ENCODE data around the gene BICD1. TPM values are rescaled to one million over a fixed set of nuclear protein-coding genes. Genes with fewer than 3 reads are reported as not detected.

The BICD1 gene
- total and polyA plus RNA-seq, 2 experiments from 2014 or later, result 59.3 to 83.6 TPM

DNA sequence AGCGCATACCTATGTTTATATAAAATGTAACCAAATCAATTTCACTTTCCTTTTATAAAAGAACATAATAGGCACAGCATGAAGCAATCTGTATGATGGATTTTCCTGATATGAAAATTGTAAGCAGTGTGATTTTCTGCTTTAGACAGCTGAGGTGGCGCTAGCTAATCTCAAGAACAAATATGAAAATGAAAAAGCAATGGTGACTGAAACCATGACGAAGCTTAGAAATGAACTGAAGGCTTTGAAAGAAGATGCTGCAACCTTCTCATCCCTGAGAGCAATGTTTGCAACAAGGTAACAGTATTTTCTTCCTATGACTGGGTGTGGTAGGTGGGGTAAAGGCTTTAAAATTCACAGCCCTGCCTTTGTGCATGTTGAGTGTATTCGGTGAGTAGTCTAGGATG lies 227.7 kb downstream of the BICD1 start (continued):
- TF ChIP-seq, protein P1, sequence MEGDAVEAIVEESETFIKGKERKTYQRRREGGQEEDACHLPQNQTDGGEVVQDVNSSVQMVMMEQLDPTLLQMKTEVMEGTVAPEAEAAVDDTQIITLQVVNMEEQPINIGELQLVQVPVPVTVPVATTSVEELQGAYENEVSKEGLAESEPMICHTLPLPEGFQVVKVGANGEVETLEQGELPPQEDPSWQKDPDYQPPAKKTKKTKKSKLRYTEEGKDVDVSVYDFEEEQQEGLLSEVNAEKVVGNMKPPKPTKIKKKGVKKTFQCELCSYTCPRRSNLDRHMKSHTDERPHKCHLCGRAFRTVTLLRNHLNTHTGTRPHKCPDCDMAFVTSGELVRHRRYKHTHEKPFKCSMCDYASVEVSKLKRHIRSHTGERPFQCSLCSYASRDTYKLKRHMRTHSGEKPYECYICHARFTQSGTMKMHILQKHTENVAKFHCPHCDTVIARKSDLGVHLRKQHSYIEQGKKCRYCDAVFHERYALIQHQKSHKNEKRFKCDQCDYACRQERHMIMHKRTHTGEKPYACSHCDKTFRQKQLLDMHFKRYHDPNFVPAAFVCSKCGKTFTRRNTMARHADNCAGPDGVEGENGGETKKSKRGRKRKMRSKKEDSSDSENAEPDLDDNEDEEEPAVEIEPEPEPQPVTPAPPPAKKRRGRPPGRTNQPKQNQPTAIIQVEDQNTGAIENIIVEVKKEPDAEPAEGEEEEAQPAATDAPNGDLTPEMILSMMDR (conservative IDR thresholded peaks at IDR 0.05; ENCODE audit: low read depth in 2 of 2), result no peak
- TF ChIP-seq POLR2AphosphoS5 (IDR thresholded peaks at IDR 0.05; ENCODE audit: low read depth) (no peak), EZH2 (IDR thresholded peaks at IDR 0.05; ENCODE audit: low read depth, unreplicated experiment) (no peak), EZH2phosphoT487 (IDR thresholded peaks at IDR 0.05; ENCODE audit: unreplicated experiment) (no peak)

DNA sequence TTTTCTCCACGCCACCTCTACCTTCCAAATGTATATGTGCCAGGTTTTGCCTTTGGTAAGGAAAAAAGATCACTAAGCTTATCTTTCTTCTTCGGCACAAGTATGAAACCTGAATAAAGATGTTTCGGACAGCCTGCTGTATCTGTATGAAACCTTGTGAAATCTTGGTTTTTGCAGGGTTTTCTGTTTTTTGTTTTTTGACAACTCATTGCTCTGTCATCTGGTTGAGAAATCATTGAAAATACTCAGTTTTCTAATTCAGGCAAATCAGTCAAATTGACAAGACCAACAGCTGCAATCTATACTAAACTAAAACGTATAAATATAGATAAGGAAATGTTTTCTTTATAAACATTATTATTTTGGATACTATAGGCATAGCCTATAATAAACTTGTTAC lies 229.6 kb downstream of the BICD1 start:
- no peak overlapping the region for H3K4me2 ChIP-seq
- no peak overlapping the region for H3K4me3 ChIP-seq
- H3K79me2 ChIP-seq (replicated peaks; ENCODE audit: insufficient read depth), result no peaks in the 10 kb centered on the region; the same call in 1 of the 2 replicates
- no peaks in the 10 kb centered on the region for H3K36me3 ChIP-seq (ENCODE audit: insufficient read depth)
- H3K9me2 ChIP-seq (ENCODE audit: insufficient read depth), result no peaks in the 10 kb centered on the region
- Mint-ChIP-seq H3K9me3 (no peaks in the 10 kb centered on the region), H3K4me3 (no peak overlapping the region), H3K27ac (no peak overlapping the region), H3K4me1 (peaks cover 20% of the 10 kb centered on the region; the same call in 2 of the 3 replicates), H3K27me3 (ENCODE audit: insufficient read depth, low read depth, poor library complexity) (no peaks in the 10 kb centered on the region), H3K36me3 (ENCODE audit: low read depth) (peaks cover 9% of the 10 kb centered on the region; the same call in 2 of the 3 replicates)
- H4K20me1 ChIP-seq (replicated peaks; ENCODE audit: insufficient read depth), result 0 out of 2 replicates have a peak, but pooled peaks cover 3% of the 10 kb centered on the region
- no peak for DNase-seq (ENCODE audit: low spot score)
- no peak overlapping the region for H3K27ac ChIP-seq (ENCODE audit: low read depth)
- no peak overlapping the region for H2AFZ ChIP-seq
- peaks cover 11% of the 10 kb centered on the region for H3K4me1 ChIP-seq (ENCODE audit: insufficient read depth)
- ATAC-seq, result no peak
- H3F3A ChIP-seq (replicated peaks; ENCODE audit: low read depth), result 0 out of 2 replicates have a peak, but pooled peaks cover 3% of the 10 kb centered on the region
- H3K27me3 ChIP-seq (ENCODE audit: insufficient read depth), result no peaks in the 10 kb centered on the region
- TF ChIP-seq STAT1 (IDR thresholded peaks at IDR 0.05; ENCODE audit: unreplicated experiment) (no peak), NANOG (IDR thresholded peaks at IDR 0.05; ENCODE audit: borderline replicate concordance) (no peak), EZH2phosphoT487 (IDR thresholded peaks at IDR 0.05; ENCODE audit: unreplicated experiment) (no peak), EZH2 (IDR thresholded peaks at IDR 0.05; ENCODE audit: low read depth, unreplicated experiment) (no peak), ZNF114 (CRISPR knock-in tag; IDR thresholded peaks at IDR 0.05) (no peak), POLR2AphosphoS5 (IDR thresholded peaks at IDR 0.05; ENCODE audit: low read depth) (no peak), JUNB (IDR thresholded peaks at IDR 0.05; ENCODE audit: unreplicated experiment) (no peak), ZNF331 (CRISPR knock-in tag; IDR thresholded peaks at IDR 0.05; ENCODE audit: low read depth) (no peak)
- TF ChIP-seq, protein P2, sequence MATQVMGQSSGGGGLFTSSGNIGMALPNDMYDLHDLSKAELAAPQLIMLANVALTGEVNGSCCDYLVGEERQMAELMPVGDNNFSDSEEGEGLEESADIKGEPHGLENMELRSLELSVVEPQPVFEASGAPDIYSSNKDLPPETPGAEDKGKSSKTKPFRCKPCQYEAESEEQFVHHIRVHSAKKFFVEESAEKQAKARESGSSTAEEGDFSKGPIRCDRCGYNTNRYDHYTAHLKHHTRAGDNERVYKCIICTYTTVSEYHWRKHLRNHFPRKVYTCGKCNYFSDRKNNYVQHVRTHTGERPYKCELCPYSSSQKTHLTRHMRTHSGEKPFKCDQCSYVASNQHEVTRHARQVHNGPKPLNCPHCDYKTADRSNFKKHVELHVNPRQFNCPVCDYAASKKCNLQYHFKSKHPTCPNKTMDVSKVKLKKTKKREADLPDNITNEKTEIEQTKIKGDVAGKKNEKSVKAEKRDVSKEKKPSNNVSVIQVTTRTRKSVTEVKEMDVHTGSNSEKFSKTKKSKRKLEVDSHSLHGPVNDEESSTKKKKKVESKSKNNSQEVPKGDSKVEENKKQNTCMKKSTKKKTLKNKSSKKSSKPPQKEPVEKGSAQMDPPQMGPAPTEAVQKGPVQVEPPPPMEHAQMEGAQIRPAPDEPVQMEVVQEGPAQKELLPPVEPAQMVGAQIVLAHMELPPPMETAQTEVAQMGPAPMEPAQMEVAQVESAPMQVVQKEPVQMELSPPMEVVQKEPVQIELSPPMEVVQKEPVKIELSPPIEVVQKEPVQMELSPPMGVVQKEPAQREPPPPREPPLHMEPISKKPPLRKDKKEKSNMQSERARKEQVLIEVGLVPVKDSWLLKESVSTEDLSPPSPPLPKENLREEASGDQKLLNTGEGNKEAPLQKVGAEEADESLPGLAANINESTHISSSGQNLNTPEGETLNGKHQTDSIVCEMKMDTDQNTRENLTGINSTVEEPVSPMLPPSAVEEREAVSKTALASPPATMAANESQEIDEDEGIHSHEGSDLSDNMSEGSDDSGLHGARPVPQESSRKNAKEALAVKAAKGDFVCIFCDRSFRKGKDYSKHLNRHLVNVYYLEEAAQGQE (IDR thresholded peaks at IDR 0.05; ENCODE audit: unreplicated experiment), result no peak
- TF ChIP-seq, protein P3, sequence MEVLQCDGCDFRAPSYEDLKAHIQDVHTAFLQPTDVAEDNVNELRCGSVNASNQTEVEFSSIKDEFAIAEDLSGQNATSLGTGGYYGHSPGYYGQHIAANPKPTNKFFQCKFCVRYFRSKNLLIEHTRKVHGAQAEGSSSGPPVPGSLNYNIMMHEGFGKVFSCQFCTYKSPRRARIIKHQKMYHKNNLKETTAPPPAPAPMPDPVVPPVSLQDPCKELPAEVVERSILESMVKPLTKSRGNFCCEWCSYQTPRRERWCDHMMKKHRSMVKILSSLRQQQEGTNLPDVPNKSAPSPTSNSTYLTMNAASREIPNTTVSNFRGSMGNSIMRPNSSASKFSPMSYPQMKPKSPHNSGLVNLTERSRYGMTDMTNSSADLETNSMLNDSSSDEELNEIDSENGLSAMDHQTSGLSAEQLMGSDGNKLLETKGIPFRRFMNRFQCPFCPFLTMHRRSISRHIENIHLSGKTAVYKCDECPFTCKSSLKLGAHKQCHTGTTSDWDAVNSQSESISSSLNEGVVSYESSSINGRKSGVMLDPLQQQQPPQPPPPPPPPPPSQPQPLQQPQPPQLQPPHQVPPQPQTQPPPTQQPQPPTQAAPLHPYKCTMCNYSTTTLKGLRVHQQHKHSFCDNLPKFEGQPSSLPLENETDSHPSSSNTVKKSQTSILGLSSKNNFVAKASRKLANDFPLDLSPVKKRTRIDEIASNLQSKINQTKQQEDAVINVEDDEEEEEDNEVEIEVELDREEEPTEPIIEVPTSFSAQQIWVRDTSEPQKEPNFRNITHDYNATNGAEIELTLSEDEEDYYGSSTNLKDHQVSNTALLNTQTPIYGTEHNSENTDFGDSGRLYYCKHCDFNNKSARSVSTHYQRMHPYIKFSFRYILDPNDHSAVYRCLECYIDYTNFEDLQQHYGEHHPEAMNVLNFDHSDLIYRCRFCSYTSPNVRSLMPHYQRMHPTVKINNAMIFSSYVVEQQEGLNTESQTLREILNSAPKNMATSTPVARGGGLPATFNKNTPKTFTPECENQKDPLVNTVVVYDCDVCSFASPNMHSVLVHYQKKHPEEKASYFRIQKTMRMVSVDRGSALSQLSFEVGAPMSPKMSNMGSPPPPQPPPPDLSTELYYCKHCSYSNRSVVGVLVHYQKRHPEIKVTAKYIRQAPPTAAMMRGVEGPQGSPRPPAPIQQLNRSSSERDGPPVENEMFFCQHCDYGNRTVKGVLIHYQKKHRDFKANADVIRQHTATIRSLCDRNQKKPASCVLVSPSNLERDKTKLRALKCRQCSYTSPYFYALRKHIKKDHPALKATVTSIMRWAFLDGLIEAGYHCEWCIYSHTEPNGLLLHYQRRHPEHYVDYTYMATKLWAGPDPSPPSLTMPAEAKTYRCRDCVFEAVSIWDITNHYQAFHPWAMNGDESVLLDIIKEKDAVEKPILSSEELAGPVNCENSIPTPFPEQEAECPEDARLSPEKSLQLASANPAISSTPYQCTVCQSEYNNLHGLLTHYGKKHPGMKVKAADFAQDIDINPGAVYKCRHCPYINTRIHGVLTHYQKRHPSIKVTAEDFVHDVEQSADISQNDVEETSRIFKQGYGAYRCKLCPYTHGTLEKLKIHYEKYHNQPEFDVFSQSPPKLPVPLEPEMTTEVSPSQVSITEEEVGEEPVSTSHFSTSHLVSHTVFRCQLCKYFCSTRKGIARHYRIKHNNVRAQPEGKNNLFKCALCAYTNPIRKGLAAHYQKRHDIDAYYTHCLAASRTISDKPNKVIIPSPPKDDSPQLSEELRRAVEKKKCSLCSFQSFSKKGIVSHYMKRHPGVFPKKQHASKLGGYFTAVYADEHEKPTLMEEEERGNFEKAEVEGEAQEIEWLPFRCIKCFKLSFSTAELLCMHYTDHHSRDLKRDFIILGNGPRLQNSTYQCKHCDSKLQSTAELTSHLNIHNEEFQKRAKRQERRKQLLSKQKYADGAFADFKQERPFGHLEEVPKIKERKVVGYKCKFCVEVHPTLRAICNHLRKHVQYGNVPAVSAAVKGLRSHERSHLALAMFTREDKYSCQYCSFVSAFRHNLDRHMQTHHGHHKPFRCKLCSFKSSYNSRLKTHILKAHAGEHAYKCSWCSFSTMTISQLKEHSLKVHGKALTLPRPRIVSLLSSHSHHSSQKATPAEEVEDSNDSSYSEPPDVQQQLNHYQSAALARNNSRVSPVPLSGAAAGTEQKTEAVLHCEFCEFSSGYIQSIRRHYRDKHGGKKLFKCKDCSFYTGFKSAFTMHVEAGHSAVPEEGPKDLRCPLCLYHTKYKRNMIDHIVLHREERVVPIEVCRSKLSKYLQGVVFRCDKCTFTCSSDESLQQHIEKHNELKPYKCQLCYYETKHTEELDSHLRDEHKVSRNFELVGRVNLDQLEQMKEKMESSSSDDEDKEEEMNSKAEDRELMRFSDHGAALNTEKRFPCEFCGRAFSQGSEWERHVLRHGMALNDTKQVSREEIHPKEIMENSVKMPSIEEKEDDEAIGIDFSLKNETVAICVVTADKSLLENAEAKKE (CRISPR knock-in tag; IDR thresholded peaks at IDR 0.05), result no peak
- TF ChIP-seq, protein P1 (conservative IDR thresholded peaks at IDR 0.05; ENCODE audit: low read depth in 2 of 2), result no peak
